Cardiac muscle cell (in vitro differentiated cells and primary cell): Measurements from ENCODE around the gene HSPB9. TPM values are rescaled to one million over a fixed set of nuclear protein-coding genes. Genes with fewer than 3 reads are reported as not detected.

Experiments
- DNase-seq, 2 donors: peaks; one replicate each; pipeline versions ENCODE4 v3.0.0 to v3.0.0-alpha.2; 2010 to 2017; ENCODE audit warnings: low read depth in 1 of 2, low spot score in 1 of 2
- H3K27ac ChIP-seq: fragments of 200-600 bp; sonication (generic); 2 replicates; pipeline ENCODE4 v1.5.1; 2016
- H3K27me3 ChIP-seq: fragments of 200-600 bp; sonication (generic); 2 replicates; pipeline ENCODE4 v1.6.0; 2016; ENCODE audit warnings: control low read depth
- H3K36me3 ChIP-seq: fragments of 200-600 bp; sonication (generic); 2 replicates; pipeline ENCODE4 v1.5.1; 2016; ENCODE audit warnings: control low read depth
- H3K4me1 ChIP-seq: fragments of 200-600 bp; sonication (generic); 2 replicates; pipeline ENCODE4 v1.8.1; 2017; ENCODE audit warnings: low read depth, mild to moderate bottlenecking, mixed run types
- H3K4me3 ChIP-seq: fragments of 200-600 bp; sonication (generic); 2 replicates; pipeline ENCODE4 v1.5.1; 2016; ENCODE audit warnings: mild to moderate bottlenecking
- H3K9me3 ChIP-seq: fragments of 200-600 bp; sonication (generic); 2 replicates; pipeline ENCODE4 v1.5.1; 2017; ENCODE audit warnings: low read depth, mild to moderate bottlenecking, control low read depth
- polyA plus RNA-seq: library from polyadenylated mRNA; unstranded; fragments of >200 nt; fragmentation: Nextera tagmentation; extraction: Ambion mirVana; gene quantifications from 2 replicates; pipeline ENCODE4 v1.2.1, GENCODE V29; 2016
- total RNA-seq: library from RNA; depleted of rRNA; stranded (reverse); fragments of >200 nt; gene quantifications from 2 replicates; pipeline ENCODE4 v1.2.3, GENCODE V29; 2016
- TF ChIP-seq, protein P1 (sequence below): IDR thresholded peaks from 2 replicates; pipeline ENCODE4 v1.5.1; 2012; ENCODE audit warnings: low read depth, mild to moderate bottlenecking, low read length

HSPB9 gene, protein sequence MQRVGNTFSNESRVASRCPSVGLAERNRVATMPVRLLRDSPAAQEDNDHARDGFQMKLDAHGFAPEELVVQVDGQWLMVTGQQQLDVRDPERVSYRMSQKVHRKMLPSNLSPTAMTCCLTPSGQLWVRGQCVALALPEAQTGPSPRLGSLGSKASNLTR
- total RNA-seq (0.06 and 0.67 TPM in 2 replicates), polyA plus RNA-seq (0.51 and 0.52 TPM in 2 replicates)

DNA sequence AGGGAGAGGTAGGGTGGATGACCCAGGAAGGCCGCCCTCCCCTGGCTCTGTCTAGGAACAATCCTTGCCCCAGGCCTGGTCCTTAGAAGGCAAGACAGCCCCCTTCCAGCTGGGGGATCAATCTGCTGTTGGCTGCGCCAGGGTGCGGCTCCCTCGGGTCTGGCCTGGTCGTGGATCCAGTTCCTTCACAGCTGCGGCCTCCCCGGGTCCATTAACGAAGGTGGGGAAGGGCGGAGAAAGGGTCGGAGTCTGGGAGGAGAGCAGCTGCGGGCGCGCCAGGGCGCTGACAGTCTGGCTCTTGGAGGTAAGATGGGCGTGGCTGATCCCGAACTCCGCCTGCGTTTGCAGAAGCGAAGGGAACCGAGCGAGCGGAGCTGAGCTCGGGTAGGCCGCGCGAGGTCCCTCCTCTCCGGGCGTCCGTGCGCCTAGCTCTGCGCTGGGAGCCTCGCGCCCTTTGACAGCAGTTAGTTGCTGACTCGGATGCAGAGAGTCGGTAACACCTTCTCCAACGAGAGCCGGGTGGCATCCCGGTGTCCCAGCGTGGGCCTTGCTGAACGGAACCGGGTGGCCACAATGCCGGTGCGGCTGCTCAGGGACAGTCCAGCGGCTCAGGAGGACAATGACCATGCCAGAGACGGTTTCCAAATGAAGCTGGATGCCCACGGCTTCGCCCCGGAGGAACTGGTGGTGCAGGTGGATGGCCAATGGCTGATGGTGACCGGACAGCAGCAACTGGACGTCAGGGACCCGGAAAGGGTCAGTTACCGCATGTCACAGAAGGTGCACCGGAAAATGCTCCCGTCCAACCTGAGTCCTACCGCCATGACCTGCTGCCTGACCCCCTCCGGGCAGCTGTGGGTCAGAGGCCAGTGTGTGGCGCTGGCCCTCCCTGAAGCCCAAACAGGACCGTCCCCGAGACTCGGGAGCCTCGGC, at the start of gene HSPB9:
Gene HSPB9 (plus strand): TSS at position 434 of the 933 bp plus-strand sequence. CDS start 47 bp downstream, at position 481.
- no peak within 1 kb of the TSS for H3K27ac ChIP-seq
- TF ChIP-seq, protein P1, sequence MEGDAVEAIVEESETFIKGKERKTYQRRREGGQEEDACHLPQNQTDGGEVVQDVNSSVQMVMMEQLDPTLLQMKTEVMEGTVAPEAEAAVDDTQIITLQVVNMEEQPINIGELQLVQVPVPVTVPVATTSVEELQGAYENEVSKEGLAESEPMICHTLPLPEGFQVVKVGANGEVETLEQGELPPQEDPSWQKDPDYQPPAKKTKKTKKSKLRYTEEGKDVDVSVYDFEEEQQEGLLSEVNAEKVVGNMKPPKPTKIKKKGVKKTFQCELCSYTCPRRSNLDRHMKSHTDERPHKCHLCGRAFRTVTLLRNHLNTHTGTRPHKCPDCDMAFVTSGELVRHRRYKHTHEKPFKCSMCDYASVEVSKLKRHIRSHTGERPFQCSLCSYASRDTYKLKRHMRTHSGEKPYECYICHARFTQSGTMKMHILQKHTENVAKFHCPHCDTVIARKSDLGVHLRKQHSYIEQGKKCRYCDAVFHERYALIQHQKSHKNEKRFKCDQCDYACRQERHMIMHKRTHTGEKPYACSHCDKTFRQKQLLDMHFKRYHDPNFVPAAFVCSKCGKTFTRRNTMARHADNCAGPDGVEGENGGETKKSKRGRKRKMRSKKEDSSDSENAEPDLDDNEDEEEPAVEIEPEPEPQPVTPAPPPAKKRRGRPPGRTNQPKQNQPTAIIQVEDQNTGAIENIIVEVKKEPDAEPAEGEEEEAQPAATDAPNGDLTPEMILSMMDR = no peak
- no peaks in the 10 kb centered on the region for H3K9me3 ChIP-seq
- peaks cover 9% of the 10 kb centered on the region for H3K36me3 ChIP-seq
- DNase-seq = peak; percentile 26 to 61
- no peaks in the 10 kb centered on the region for H3K4me1 ChIP-seq
- H3K4me3 ChIP-seq = no peak within 1 kb of the TSS
- no peaks in the 10 kb centered on the region for H3K27me3 ChIP-seq

DNA sequence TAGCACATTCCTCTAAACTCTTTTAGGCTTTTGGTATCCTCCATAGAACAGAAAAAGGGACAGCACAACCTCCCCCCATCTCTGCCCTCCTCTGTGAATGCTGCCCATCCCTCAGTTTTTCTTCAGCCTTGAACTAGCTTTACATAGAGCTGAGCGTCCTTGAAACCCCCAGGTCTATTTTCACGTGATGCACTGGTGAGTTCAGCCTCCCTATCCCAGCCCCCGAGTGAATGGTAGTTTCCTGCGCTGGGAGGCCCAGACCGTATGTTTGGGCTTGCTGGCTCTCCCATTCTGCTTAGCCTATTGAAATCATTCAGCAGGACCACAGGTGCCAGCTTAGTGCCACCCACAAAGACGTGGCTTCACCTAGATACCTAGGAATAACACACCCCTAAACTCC, 46.8 kb upstream of the HSPB9 start:
- Histone ChIP-seq H3K9me3 (no peaks in the 10 kb centered on the region), H3K27ac (no peak overlapping the region), H3K4me3 (no peak overlapping the region), H3K36me3 (no peaks in the 10 kb centered on the region), H3K4me1 (peaks cover 9% of the 10 kb centered on the region), H3K27me3 (peaks cover 18% of the 10 kb centered on the region)
- TF ChIP-seq, protein P1 = no peak
- no peak for DNase-seq

DNA sequence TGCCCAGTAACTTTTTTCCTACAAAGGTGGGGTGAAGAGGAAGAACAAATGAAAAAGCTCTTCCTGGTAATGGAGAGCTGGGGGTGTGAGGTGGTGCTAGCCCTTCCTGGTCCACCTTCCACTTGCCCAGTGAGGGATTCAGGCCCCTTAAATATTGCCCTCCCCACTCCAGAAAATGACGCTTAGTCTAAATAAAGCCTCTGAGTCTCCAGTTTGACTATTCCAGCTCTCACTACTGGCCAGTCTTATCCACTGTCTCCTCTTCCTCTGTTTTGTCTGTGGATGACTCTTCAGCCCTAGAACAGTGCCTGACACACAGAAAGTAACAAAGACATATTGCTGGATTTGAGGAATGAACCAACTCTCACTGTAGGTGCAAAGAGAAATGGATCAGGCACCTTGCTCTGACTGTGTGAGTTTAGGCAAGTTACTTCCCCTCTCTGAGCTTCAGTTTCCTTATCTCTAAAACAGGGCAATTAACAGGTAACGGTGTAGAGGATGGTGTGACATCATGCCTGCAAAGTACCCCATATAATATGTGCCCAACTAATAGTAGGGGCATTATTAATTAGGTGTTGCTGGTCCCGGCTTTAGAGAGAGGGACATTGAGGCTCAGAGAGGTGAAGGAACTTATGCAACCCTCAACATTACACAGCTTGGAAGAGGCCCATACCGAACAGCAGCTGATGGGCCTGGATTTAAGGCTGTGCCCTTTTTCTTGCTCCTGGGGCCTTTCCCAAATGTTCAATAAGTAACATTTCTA, 45.6 kb upstream of the HSPB9 start:
- no peak overlapping the region for H3K27ac ChIP-seq
- H3K9me3 ChIP-seq = no peaks in the 10 kb centered on the region
- H3K4me3 ChIP-seq = no peak overlapping the region
- peaks cover 9% of the 10 kb centered on the region for H3K4me1 ChIP-seq
- H3K27me3 ChIP-seq = peaks cover 12% of the 10 kb centered on the region
- TF ChIP-seq, protein P1 = no peak
- no peaks in the 10 kb centered on the region for H3K36me3 ChIP-seq
- no peak for DNase-seq

DNA sequence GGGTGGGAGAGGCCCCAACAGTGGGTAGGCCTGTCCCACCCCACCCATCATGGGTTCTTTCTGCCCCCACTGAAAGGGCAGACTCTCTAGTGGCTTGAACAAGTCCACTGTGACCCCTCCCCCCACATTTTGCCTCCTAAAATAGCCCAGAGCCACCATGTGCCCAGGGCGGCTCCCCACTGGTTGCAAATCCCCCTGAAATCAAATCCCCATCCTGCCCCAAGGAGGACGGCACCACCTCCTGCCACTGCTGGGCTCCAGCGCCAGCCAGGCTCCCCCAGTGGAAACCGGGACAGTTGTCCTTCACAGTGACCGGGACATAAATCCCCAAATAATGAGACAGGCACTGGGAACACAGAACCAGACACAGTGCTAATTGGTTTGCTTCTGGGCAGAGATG, 44.8 kb upstream of the HSPB9 start:
- peaks cover 9% of the 10 kb centered on the region for H3K4me1 ChIP-seq
- H3K27ac ChIP-seq = no peak overlapping the region
- H3K36me3 ChIP-seq = no peaks in the 10 kb centered on the region
- H3K4me3 ChIP-seq = no peak overlapping the region
- no peak for DNase-seq
- H3K9me3 ChIP-seq = no peaks in the 10 kb centered on the region
- TF ChIP-seq, protein P1 = no peak
- peaks cover 5% of the 10 kb centered on the region for H3K27me3 ChIP-seq

DNA sequence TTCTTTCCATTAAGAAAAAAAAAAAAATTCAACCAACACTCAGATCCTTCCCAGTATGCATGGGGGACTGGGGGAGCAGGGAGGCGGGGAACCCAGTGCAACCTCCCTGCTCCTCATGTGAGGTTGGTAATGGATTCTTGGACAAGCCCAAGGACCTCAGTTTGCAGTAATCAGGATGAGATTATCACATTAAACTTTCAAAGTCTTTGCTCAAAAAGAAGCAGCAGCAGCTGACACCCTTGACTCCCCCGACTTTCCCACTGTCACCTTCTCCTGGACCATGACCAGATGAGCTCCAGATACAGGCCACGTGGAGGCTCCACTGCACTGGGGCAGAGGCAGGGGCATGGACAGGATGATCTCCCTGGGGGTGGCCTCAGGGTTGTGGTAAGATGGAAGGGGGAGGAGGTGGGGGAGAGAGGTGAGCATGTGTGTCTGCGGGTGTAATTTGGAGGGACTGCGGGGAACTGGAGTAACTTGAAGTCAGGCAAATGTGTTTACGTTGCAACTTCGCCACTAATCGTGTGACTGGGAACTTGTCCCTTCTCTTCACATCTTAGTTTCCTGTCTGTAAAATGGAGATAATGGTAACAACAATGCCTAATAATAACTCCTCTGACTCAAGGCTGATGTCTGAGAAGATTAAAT, 44.1 kb upstream of the HSPB9 start:
- H3K36me3 ChIP-seq = no peaks in the 10 kb centered on the region
- no peak overlapping the region for H3K27ac ChIP-seq
- no peaks in the 10 kb centered on the region for H3K9me3 ChIP-seq
- no peak for DNase-seq
- no peaks in the 10 kb centered on the region for H3K27me3 ChIP-seq
- TF ChIP-seq, protein P1 = no peak
- H3K4me1 ChIP-seq = peaks cover 9% of the 10 kb centered on the region
- H3K4me3 ChIP-seq = no peak overlapping the region
